GM12874 (cell line): ENCODE data around the gene SLC7A7.

Source experiments
- CTCF ChIP-seq: IDR thresholded peaks from 2 replicates; pipeline ENCODE4 v1.5.1; 2011; ENCODE audit warnings: low read depth, mild to moderate bottlenecking, control low read depth, low read length, moderate library complexity; ENCODE audit not compliant: insufficient read depth

The SLC7A7 gene

GRCh38 chr14:22839159-22839779 is 24.0 kb upstream of the SLC7A7 start:
- TF ChIP-seq CTCF: no peak

GRCh38 chr14:22838631-22839041 is 23.4 kb upstream of the SLC7A7 start:
- no peak for TF ChIP-seq CTCF

GRCh38 chr14:22837750-22838538 is 22.7 kb upstream of the SLC7A7 start:
- TF ChIP-seq CTCF: no peak

GRCh38 chr14:22837114-22837749 is 22.0 kb upstream of the SLC7A7 start:
- no peak for TF ChIP-seq CTCF

- no peak for TF ChIP-seq CTCF
Measured at GRCh38 chr14:22836301-22837113, 21.3 kb upstream of the SLC7A7 start, which contains the start of gene MMP14. Gene MMP14, plus strand, starts transcription at chr14:22836585. Its CDS starts 233 bp downstream, at chr14:22836818.

GRCh38 chr14:22835505-22835904 is 20.3 kb upstream of the SLC7A7 start:
- TF ChIP-seq CTCF: no peak

- TF ChIP-seq CTCF: no peak
Measured at GRCh38 chr14:22830443-22831010, 15.3 kb upstream of the SLC7A7 start.
